LNCAP (cell line): ENCODE measurements around the gene NUFIP1.

Experiments used
- CTCF ChIP-seq: fragments of 450-650 bp; IDR thresholded peaks from 2 replicates; pipeline ENCODE4 v1.5.1; 2017; ENCODE audit warnings: mild to moderate bottlenecking

NUFIP1 gene

GRCh38 chr13:44934724-44935123 is 54.5 kb downstream of the NUFIP1 start:
- TF ChIP-seq CTCF, result no peak

GRCh38 chr13:44932850-44933251 is 56.4 kb downstream of the NUFIP1 start:
- TF ChIP-seq CTCF, result no peak

DNA sequence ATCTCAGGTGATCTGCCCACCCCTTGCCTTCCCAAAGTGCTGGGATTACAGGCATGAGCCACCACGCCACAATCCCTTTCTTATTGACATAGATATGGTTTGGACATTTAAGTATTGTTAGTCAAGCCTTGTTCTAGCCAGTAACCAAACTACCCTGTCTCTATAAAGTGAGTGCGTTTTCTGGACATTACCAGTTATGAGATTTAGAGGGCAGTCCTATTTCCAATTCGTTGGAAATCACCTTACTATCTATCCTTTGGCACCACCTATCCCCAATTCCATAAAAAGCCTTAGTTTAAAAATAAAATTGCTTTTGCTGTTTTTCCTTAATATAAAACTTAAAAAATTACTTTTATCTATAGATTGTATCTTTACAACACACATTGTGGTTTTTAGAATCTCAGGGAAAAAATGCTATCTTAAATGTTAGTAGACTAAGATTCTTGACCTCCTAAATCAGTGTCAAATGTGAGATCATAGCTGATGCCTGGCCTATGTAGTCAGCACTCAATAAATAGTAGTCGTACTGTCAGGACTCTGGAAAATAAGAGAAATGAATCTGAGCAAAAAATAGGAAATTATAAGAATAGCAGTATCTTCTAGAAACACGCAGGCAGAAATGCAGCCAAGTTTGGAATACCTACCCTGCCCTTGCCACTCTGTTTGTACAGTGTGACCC is 57.0 kb downstream of the NUFIP1 start:
- no peak for TF ChIP-seq CTCF

GRCh38 chr13:44930963-44931623 is 58.2 kb downstream of the NUFIP1 start:
- no peak for TF ChIP-seq CTCF

DNA sequence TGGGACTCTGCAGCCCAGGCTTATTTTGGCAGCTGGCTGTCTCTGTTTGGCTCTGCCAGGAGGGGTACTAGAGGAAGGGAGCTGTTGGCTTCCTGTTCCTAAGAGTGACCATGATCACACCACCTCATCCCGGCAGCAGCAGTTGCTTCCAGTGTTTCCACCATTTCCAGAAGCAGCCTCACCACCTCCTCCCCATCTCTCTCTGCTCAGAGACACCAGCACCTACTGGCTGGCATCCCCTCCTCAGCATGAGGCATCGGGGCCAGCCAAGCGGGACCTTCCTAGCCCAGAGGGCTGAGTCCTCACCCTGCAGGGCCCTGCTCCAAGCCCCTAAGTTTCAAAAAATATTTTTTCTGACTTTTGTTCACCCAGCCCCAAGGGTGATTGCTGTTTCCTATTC is 59.0 kb downstream of the NUFIP1 start:
- no peak for TF ChIP-seq CTCF

GRCh38 chr13:44929692-44930091 is 59.6 kb downstream of the NUFIP1 start:
- no peak for TF ChIP-seq CTCF

DNA sequence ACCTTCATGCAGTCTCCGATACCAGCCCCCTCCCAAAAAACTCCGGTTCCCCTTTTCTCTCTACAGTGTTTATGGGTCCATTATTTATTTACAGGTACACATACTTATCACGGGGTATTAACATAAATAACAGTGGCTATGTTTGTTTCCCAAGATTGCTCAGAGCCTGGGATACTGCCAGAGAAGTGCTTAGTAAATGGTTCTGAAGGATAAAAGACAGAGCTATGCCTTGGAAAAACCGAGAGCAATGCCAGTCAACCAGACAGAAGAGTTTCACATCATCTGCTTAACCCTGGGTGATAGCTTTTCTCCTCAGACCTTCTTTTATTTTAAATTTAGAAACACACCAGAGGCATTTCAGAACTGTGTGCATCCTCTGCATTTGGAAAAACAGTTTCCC is 61.3 kb downstream of the NUFIP1 start:
- TF ChIP-seq CTCF, result no peak
